Fibroblast of lung (primary cell): ENCODE data around the gene COL9A3. TPM values are rescaled to one million over a fixed set of nuclear protein-coding genes. Genes with fewer than 3 reads are reported as not detected.
"Not testable (repeated sequence)": the region's sequence is repeated elsewhere in the genome, so short reads cannot be mapped to it uniquely, and the experiment has no call there.

ENCODE experiments used
- DNase-seq, 2 donors: peaks; one replicate each; pipeline versions ENCODE4 v3.0.0 to v3.0.0-alpha.2; 2010; ENCODE audit warnings: low read depth in 2 of 2
- H2AFZ ChIP-seq: 2 replicates; pipeline ENCODE4 v1.5.1; 2012; ENCODE audit warnings: low read length, control low read depth, inconsistent platforms
- H3K27ac ChIP-seq: 2 replicates; pipeline ENCODE4 v1.5.1; 2011; ENCODE audit warnings: low read length, control low read depth; ENCODE audit not compliant: insufficient read depth
- H3K27me3 ChIP-seq: 2 replicates; pipeline ENCODE4 v1.5.1; 2011; ENCODE audit warnings: mild to moderate bottlenecking, low read length; ENCODE audit not compliant: control insufficient read depth, insufficient read depth
- H3K36me3 ChIP-seq: 2 replicates; pipeline ENCODE4 v1.5.1; 2011; ENCODE audit warnings: low read length; ENCODE audit not compliant: control insufficient read depth, insufficient read depth
- H3K4me1 ChIP-seq: 2 replicates; pipeline ENCODE4 v1.5.1; 2011; ENCODE audit warnings: low read length; ENCODE audit not compliant: control insufficient read depth, insufficient read depth; ENCODE audit errors: extremely low read depth
- H3K4me2 ChIP-seq: 2 replicates; pipeline ENCODE4 v1.5.1; 2011; ENCODE audit warnings: low read length, control low read depth; ENCODE audit not compliant: insufficient read depth; ENCODE audit errors: extremely low read depth
- H3K4me3 ChIP-seq, 4 experiments: fragments of 200-600 bp in 1 of 4; sonication (generic) in 1 of 4; replicated peaks in 1 of 4; 2 replicates each; pipeline ENCODE4 v1.5.1; 2011 to 2016; ENCODE audit warnings: low read length in 4 of 4, low read depth in 3 of 4, mild to moderate bottlenecking in 3 of 4, control low read depth in 2 of 4, inconsistent platforms in 1 of 4, mixed read lengths in 1 of 4; ENCODE audit not compliant: insufficient read depth in 1 of 4; ENCODE audit errors: control extremely low read depth in 1 of 4
- H3K79me2 ChIP-seq: 2 replicates; pipeline ENCODE4 v1.5.1; 2012; ENCODE audit warnings: mild to moderate bottlenecking, low read length, inconsistent platforms; ENCODE audit not compliant: control insufficient read depth, insufficient read depth
- H3K9ac ChIP-seq: 2 replicates; pipeline ENCODE4 v1.5.1; 2011; ENCODE audit warnings: mild to moderate bottlenecking, low read length, control low read depth; ENCODE audit not compliant: insufficient read depth
- H3K9me3 ChIP-seq: 2 replicates; pipeline ENCODE4 v1.5.1; 2012; ENCODE audit warnings: low read depth, low read length; ENCODE audit not compliant: control insufficient read depth, insufficient read depth
- H4K20me1 ChIP-seq: 2 replicates; pipeline ENCODE4 v1.5.1; 2011; ENCODE audit warnings: low read length; ENCODE audit not compliant: control insufficient read depth, insufficient read depth; ENCODE audit errors: extremely low read depth
- CTCF ChIP-seq, 2 donors: IDR thresholded peaks in 1 of 2; conservative IDR thresholded peaks in 1 of 2; 1 replicate in 1 of 2; 2 replicates in 1 of 2; pipeline ENCODE4 v1.5.1; 2011 to 2012; ENCODE audit warnings: low read length in 2 of 2, control low read depth in 1 of 2, inconsistent platforms in 1 of 2, low read depth in 1 of 2, mild to moderate bottlenecking in 1 of 2
- EZH2 ChIP-seq: IDR thresholded peaks from 2 replicates; pipeline ENCODE4 v1.5.1; 2012; ENCODE audit warnings: low read length, control low read depth, mild to moderate bottlenecking; ENCODE audit errors: missing control alignments
- polyA plus RNA-seq, 2 donors: library from polyadenylated mRNA; depleted of rRNA in 1 of 2; stranded (reverse) in 1 of 2; unstranded in 1 of 2; fragments of >200 nt; gene quantifications; 2 replicates each; pipeline ENCODE4 v1.2.1, GENCODE V29; 2011 to 2012; ENCODE audit warnings: missing spikeins in 1 of 2
- total RNA-seq: library from RNA; depleted of rRNA; stranded (reverse); fragments of >200 nt; gene quantifications from 2 replicates; pipeline ENCODE4 v1.2.1, GENCODE V29; 2014

The COL9A3 gene
- total and polyA plus RNA-seq, 2 donors (not counting 1 experiment from before 2014, with no cell fraction given) = 0.17 TPM

- no peaks in the 10 kb centered on the region for H3K27me3 ChIP-seq
- DNase-seq = no peak
Measured at GRCh38 chr20:62844182-62844581, 27.3 kb downstream of the COL9A3 start.

GRCh38 chr20:62845416-62846160, 28.7 kb downstream of the COL9A3 start:
- no peak overlapping the region for H2AFZ ChIP-seq
- no peaks in the 10 kb centered on the region for H3K79me2 ChIP-seq
- TF ChIP-seq CTCF (conservative IDR thresholded peaks at IDR 0.05 in 1 of 2, IDR thresholded peaks at IDR 0.05 in 1 of 2; ENCODE audit: low read depth in 1 of 2, low read length in 2 of 2) (no peak), EZH2 (no peak)
- no peak overlapping the region for H3K4me2 ChIP-seq
- peak in 1 of 2 donors; percentile 78 for DNase-seq
- no peak overlapping the region for H3K4me3 ChIP-seq
- peaks cover 2% of the 10 kb centered on the region for H3K36me3 ChIP-seq
- no peaks in the 10 kb centered on the region for H4K20me1 ChIP-seq
- no peaks in the 10 kb centered on the region for H3K4me1 ChIP-seq
- no peaks in the 10 kb centered on the region for H3K27me3 ChIP-seq
- no peak overlapping the region for H3K27ac ChIP-seq
- no peak overlapping the region for H3K9ac ChIP-seq
- no peaks in the 10 kb centered on the region for H3K9me3 ChIP-seq

More at GRCh38 chr20:62844182-62844581, 27.3 kb downstream of the COL9A3 start:
- H3K79me2 ChIP-seq = no peaks in the 10 kb centered on the region
- H2AFZ ChIP-seq = no peak overlapping the region
- no peaks in the 10 kb centered on the region for H3K36me3 ChIP-seq
- H3K9ac ChIP-seq = no peak overlapping the region
- H3K9me3 ChIP-seq = no peaks in the 10 kb centered on the region
- TF ChIP-seq EZH2 = no peak
- no peak for TF ChIP-seq CTCF (conservative IDR thresholded peaks at IDR 0.05 in 1 of 2, IDR thresholded peaks at IDR 0.05 in 1 of 2; ENCODE audit: low read depth in 1 of 2, low read length in 2 of 2)
- H3K27ac ChIP-seq = no peak overlapping the region
- H4K20me1 ChIP-seq = no peaks in the 10 kb centered on the region
- H3K4me3 ChIP-seq = no peak overlapping the region
- no peak overlapping the region for H3K4me2 ChIP-seq
- H3K4me1 ChIP-seq = no peaks in the 10 kb centered on the region

- Histone ChIP-seq H3K9ac (no peak overlapping the region), H3K36me3 (peaks cover 2% of the 10 kb centered on the region)
- no peak for DNase-seq
Measured at GRCh38 chr20:62846166-62846890, 29.5 kb downstream of the COL9A3 start.

GRCh38 chr20:62848917-62849316, 32.1 kb downstream of the COL9A3 start:
- not testable (repeated sequence) for H3K4me1 ChIP-seq, H3K27me3 ChIP-seq, H3K79me2 ChIP-seq, H3K4me2 ChIP-seq, H3K36me3 ChIP-seq, H2AFZ ChIP-seq, H3K9me3 ChIP-seq, H3K27ac ChIP-seq, H4K20me1 ChIP-seq, H3K4me3 ChIP-seq, H3K9ac ChIP-seq, DNase-seq

More at GRCh38 chr20:62846166-62846890, 29.5 kb downstream of the COL9A3 start:
- Histone ChIP-seq H3K27me3 (no peaks in the 10 kb centered on the region), H2AFZ (no peak overlapping the region), H3K4me2 (no peak overlapping the region), H3K9me3 (no peaks in the 10 kb centered on the region), H3K4me3 (no peak overlapping the region), H3K79me2 (no peaks in the 10 kb centered on the region), H3K27ac (no peak overlapping the region), H4K20me1 (no peaks in the 10 kb centered on the region), H3K4me1 (no peaks in the 10 kb centered on the region)
- no peak for TF ChIP-seq CTCF (conservative IDR thresholded peaks at IDR 0.05 in 1 of 2, IDR thresholded peaks at IDR 0.05 in 1 of 2; ENCODE audit: low read depth in 1 of 2, low read length in 2 of 2)
- no peak for TF ChIP-seq EZH2
